ENCODE data around the gene HSPH1.

Gene HSPH1

DNA sequence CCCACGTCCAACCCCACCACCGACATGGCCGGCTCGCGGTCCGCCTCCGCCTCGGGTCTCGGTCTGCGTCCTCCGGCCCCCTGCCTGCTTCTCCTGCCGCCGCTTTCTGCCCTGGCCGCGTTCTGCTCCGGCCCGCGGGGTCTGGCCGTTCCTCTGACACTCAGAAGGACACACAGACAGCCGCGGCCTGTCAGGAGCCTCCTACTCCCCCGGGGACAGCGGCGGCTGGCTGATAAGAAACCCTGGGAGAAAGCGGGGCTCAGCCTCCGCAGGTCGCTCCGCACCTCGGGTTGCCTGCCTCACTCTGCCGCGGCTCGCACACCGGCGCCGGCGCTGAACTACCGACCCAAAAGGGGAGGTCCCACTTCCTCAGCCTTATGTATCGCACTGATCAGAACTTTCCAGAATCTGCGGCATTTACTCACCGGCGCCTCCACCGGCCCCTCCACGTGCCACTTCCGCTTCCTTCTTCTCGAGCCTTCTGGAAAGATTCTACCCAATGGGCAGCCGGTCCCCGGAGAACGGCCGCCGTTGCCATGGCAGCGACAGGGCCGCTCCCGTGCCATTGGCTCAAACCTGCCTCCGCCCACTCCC is at the start of gene HSPH1:
Gene HSPH1 (minus strand): TSS at position 348 of the 594 bp plus-strand sequence. CDS start 322 bp downstream, at position 26.
- DNase-seq: peak; percentile 99

DNA sequence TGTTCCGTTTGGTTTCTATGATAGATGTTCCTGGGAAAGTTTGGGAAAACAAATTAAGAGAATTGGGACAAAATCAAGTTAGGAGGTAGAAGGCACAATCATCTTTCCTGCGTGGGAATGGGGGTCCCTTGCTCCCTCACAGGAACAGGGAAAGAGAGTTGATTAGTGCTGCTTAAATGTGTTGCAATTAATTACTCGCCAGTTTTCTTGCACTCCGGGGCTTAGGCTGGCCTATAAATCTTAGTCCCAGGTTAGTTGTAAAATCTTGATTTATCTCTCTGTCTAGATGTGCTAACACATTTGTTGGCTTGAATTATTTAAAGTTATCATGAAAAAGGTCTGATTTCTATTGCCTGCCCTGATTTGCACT is 48.1 kb upstream of the HSPH1 start:
- no peak for DNase-seq

DNA sequence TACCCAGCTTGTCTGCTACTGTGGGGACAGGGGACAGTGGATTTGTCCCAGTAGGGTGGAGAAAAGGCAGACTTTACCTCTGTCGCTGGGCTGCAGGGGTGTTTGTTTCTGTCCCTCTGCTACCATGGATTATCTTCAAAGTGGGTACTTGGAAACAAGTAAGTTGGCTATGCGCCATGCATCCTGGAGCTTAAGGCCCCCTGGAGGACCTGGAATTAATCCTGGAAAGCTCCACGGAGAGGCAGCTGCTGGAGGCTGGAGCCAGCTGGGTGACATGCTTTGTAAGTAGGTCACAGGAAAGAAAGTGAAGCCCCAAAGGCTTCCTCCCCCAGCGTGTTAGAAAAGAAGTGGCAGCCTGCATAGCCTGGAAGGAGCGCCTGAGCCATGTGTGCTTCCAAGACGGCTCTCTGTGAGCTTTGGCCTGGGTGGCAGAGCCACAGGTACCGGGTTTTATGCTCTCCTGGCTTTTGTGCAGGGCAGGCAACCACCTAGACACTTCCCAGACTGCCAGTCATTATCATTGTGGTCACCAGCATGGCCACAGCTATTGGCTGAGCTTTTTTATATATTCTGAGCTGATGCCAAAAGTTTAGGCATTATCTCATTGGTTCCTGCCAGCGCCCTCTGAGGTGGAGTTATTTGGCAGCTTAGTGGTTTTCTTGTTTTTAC is 47.6 kb upstream of the HSPH1 start:
- DNase-seq: no peak

- DNase-seq: no peak
Observed at GRCh38 chr13:31208559-31209122, 46.9 kb upstream of the HSPH1 start.

DNA sequence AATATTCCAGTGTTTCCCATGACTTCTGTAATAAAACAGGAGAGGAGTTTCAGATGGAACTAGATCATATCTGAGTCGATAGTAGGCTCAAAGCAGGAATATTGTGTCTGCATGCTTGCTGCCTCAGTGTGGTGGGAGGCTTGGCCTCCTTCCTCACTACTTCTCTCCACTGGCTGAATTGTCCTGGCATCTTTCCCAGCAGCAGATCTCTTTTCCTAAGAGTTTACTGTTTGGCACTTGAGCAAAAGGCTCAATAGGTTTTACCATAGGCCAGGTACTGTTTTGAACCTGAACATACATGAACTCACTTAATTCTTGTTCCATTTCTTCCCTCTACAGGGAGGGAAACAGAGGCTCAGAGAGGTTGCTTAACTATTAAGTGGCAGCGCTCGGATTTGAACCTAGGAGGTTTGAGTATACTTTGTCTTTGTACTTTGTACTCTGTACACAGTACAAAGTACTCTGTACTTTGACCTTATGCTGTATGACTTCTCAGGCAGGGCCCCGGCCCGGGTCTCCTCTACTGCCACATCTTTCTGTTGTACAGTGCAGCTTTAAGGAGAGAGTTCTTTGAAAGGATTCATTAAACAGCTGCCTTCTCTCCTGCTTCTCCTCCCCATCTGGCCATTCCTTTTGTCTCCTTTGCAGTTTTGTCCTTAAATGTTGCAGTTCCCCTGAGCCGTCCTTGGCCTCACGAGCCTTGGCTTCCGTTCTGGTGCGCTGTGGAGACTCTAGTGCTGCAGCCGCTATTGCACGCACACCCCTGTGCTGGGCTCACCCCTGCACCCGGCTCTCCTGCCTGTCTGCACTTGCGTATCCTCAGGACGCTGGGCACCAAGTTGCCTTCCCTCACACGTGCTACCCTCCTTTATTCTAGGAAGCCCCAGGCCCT is 46.2 kb upstream of the HSPH1 start:
- DNase-seq: no peak

DNA sequence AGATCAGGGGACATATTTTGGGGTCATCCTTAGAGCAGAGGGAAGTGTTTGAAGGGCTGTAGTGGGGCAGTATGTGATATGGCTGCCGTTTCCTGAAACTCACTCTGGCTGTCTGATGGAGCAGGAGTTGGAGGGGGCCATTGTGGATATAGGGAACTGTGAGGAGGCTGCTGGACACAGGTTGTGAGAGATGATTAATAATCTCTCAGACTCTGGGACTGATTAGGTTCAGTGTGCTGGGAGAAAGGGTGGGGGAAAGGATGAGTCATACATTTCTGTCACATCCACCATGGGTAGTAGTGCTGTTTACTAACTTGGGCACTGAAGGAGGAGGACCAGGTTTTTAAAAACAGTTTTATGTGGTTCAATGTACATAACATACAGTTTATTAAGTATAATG is 42.9 kb upstream of the HSPH1 start:
- DNase-seq: no peak

DNA sequence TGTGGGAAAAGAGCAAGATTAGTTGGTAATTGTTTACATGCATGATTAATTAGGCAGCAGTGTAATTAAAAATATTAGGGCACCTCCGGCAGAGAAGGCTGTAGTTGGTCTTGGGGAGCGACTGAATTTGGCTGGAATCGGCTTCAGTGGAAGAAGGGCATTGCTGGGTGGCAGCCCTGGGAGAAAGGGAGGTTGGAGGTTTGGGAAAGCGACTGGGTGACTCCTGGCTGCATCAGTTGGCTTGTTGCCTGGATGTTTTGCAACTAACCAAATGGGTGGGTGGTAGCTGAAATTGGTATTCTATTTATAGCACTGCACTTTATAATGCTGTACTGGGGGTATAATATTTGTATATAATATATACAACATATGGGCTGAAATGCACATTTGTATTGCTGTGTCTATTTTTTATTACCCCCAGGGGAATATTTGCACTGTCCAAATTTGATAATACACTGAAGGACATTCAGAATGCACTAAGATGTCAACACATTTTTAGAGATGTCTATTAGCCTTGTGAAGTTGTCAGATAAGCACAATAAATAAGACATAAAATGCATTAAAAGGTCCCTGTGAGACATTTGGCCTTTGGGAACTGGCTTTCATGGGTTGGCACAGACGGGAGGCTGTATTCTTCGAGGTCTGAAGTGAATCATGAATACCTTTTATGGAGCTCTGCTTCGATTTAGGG is 39.8 kb upstream of the HSPH1 start:
- DNase-seq: no peak

DNA sequence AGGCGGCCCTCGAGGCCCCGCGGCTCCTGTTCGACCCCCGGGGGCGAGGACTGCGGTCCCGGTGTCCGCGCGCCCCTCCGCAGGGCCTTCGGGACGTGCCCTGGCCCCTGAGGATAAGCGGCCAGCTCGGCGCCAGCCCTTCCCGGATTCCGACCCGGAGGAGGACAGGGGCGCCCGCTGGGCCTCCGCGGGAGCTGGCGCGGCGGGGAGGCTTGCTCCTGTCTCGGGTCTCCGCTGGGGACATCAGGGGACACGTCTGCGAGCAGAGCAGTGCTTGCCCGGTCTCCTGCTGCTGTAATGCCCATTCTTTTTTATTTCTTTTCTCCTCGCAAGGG is 38.9 kb upstream of the HSPH1 start:
- peak; percentile 43 for DNase-seq

DNA sequence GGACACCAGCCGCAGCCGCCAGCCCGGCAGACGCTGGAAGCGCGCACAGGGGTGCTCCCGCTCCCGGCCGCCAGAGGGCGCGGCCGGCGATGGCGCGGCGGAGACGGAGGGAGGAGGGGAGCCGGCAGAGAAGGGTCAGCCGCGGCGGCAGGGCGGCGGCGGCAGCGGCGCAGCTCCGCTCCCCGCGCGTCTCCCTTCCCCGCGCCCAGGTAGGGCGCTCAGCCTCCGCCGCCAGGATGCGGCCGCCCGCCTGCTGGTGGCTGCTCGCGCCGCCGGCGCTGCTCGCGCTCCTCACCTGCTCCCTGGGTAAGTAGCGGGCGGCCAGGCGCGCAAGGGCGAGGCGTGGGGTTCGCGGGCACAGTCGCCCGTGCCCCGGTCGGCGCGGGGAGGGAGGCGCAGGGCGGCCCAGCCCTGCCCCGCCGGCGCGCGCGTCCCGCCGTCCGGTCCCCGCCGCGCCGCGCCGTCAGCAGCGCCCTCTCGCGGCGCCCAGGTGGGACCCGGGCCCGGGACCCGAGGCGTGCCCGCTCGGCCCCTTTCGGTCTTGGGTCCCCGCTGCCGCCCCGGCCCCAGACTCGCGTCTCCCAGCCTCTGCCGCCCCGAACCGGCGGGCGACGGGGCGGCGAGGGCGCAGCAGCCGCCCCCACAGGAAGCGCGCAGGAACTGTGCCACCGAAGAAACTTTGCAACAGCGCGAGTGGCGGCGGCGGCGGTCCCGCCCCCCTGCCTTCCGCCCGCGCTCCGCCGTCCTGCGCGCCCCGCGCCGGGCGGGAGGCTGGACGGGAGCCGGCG is 38.3 kb upstream of the HSPH1 start, which contains the start of gene B3GLCT:
Gene B3GLCT (plus strand): TSS at position 127 of the 788 bp plus-strand sequence. CDS start 110 bp downstream, at position 237.
- DNase-seq: peak; percentile 82

- no peak for DNase-seq
Observed at GRCh38 chr13:31199527-31199848, 37.8 kb upstream of the HSPH1 start.

- no peak for DNase-seq
Observed at GRCh38 chr13:31198519-31198918, 36.8 kb upstream of the HSPH1 start.

DNA sequence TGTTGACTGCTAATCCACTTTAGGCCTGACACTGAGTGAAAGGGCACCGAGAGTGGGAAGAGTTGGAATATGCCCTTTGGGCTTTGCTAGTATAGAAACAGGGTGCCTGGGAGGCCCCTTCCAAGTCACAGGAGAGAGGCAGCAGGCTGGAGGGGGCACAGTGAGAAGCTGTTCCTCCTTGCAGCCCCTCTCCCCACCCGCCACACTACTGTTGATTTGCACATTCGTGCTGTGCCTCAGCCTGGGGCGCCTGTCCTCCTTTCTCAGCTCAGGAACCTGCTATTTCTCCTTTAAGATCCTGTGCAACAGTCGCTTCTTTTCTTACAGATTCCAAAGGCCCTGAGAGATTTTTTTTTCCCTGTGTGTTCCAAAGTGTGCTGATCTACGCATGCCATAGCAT is 35.3 kb upstream of the HSPH1 start:
- no peak for DNase-seq

GRCh38 chr13:31195616-31196015 is 33.9 kb upstream of the HSPH1 start:
- DNase-seq: no peak

GRCh38 chr13:31192306-31192705 is 30.6 kb upstream of the HSPH1 start:
- no peak for DNase-seq

DNA sequence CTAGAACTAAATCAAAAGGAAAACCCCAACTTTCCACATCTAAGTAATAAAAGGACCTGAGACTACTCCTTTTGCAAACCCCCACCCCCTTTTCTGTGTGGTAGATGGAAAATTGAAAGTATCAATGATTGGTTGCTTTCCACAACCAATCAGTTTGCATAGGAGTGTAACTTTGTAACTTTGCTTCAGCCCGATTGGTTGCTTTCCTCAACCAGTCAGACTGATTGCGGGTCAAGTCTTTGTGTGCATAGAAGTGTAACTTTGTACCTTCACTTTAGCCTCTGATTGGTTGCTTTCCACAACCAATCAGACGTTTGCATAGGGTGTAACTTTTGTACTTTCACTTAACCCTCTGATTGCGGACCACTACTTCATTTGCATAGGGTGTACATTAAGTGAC is 30.0 kb upstream of the HSPH1 start:
- no peak for DNase-seq

DNA sequence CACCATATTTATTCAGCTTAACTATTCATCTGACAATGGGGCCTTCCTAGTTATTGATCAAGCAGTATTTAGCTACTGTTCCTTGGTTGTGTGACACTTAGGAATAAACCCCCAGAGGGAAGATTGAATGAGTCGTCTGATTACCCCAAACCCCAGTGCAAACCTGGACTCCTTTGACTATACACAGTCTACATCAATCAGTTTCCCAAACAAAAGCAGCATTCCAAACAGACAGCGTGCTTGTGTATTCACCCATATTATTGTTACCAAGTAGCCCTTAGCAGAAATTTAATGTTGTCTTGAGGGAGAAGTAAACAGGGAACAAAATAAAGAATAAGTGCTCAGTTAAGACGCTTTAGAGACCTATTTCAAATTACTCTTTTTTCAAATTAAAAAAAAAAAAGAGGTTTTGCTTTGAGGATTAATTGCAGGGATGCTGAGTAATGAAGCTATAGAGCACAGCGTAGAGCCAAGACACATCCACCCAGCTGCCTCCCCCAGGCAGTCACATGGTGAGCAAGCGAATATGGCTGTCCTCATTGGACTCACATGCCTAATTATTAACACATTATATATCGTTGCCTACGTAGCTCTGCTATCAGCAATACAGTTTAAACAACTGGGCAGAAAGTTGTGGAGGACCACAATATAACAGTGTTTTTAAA is 23.4 kb upstream of the HSPH1 start:
- no peak for DNase-seq

DNA sequence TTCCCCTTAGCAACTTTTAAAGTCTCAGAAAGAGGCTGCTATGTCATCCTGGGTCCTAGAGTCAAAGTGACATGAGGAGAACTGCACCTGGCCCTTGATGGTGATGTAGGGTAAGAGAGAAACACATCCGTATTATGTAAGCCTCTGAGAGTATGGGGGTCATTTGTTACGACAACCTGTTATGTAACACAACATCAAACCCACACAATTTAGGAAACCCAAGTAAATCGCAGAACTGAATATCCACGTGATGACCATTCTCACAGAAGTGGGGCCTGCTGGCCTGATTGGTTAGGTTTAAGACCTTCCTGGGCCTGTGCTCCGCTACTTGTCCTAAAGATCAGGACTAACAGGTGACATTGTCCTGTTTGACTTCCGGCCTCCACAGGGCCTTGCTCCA is 22.7 kb upstream of the HSPH1 start:
- DNase-seq: no peak

GRCh38 chr13:31182987-31183386 is 21.3 kb upstream of the HSPH1 start:
- no peak for DNase-seq

GRCh38 chr13:31179754-31180153 is 18.1 kb upstream of the HSPH1 start:
- no peak for DNase-seq

GRCh38 chr13:31179241-31179640 is 17.5 kb upstream of the HSPH1 start:
- DNase-seq: no peak

- peak; percentile 7 for DNase-seq
Observed at GRCh38 chr13:31177813-31178495, 16.2 kb upstream of the HSPH1 start.

Data from CD4-positive, alpha-beta T cell treated with Interferon gamma for 1 hour (primary cell).